Measurements from ENCODE around the gene BCAS1.
"Not testable (repeated sequence)": the region's sequence is repeated elsewhere in the genome, so short reads cannot be mapped to it uniquely, and the experiment has no call there.

Gene BCAS1

DNA sequence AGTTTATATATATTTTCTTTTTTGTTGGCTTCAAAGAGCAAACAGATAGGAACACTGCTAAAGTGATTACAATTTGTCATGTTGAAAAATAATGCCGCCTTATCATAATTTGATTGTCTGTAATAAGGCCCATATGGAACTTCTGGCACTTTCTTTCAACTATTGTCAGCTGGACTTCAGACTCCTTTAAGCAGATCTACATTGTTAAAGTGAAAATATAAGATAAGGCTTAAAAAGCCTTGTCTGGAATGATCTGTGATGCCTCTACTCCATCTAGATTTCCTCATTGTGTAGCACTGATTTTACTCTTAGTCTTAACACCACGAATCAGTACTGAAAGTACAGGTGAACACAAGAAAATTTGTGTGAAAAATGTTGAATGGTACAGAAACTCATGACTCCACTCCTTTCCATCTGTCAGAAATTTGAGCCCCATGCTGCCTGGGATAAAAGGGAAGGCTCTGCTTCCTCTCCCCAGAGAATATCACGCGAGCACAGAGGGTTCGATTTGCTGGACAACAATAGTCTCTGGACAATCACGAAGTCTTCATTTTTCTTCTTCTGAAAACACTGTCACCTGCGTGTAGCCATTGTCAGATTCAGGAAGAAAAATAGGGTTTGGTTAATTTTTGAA, 56.0 kb downstream of the BCAS1 start:
- no peak for DNase-seq

DNA sequence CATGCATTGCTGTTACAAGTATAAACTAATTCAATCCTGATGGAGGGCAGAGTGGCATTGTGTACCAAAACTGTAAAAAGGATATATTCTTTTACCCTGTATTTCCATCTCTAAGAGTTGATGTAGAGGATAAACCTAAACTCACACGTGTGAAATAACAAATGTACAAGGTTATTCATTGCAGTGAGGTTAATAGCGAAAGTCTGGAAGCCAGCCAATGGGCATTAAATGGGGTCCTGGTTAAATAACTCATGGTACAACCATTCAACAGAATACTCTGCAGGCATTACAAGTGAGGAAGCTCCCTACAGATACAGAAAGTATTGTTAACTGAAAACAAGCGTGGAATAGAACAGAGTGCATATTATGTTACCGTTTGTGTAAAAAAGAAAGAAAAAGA, 56.9 kb downstream of the BCAS1 start:
- DNase-seq = no peak

DNA sequence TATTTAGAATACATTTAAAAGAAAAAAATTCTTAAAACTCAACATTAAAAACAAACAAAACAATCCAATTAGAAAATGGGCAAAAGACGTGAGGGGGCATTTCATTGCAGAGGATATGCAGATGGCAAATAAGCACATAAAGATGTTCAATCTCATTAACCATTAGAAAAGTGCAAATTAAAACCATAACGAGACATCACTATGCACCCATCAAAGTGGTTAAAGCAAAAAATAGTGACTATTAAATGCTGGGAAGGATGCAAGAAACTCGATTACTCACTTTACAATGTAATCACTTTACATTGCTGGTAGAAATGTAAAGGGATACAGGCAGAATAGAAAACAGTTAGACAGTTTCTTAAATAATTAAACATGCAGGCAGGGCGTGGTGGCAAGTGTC, 59.0 kb downstream of the BCAS1 start:
- no peak for DNase-seq

- DNase-seq = not testable (repeated sequence)
Measured at GRCh38 chr20:54006216-54006615, 64.2 kb downstream of the BCAS1 start.

DNA sequence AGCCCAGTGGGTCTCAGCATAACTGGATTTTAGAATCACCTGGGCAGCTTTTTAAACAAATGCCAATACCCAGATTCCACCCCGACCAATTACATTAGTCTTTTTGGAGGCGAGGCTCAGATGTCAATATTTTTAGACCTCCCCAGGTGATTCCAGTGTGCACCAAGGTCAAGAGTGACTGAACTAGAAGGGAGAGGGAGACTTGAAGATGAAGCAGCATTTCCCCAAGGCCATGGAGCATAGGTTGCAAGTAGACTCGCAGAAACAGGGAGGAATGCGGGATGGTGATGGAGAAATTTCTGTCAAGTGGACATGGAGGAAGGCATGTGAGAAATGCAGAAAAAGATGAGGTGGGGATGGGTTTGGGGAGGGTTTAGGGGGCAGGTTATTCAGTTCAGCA, 64.9 kb downstream of the BCAS1 start:
- DNase-seq = no peak

DNA sequence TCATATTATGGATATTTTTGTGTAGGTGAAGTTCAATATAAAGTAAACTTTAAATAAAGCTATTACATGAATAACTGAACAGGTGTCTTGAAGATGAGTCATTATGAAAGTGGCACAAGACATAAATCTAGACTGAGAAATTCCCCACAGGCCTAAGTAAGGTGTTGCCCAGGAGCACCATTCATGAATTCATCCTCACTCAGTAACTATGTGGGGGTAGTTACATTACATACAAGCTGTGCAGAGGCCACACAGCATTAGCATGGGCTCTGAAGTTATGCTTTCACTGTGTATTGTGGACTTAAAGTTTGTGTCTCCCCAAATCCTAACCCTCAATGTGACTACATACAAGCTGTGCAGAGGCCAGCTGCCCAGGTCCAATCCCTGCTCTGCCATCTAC, 65.9 kb downstream of the BCAS1 start:
- no peak for DNase-seq

- no peak for DNase-seq
Measured at GRCh38 chr20:54002741-54003140, 67.7 kb downstream of the BCAS1 start.

DNA sequence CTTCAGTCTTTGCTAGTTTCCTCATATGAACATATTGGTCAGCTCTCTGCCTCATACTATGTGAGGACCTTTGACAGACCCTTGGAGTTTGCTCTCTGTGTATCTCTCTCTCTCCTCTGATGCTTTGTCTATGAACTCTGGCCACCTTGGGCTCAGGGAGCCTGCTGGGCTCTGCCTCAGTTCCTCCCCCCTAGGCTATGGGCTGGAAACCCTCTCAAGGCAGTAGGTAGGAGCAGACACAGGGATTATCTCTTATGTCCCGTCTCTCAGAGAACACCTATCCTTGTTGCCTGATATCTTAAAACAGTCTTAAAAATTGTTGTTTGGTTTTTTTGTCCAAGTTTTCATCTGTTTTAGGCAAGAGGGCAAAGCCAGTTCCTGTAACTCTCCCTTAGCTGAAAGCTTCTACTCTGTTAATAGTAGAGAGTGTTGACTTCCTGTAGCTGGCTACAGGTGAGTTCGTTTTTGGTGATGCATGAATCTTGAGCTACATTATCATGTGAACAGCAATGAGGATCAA, 68.3 kb downstream of the BCAS1 start:
- no peak for DNase-seq

GRCh38 chr20:54000914-54001313, 69.5 kb downstream of the BCAS1 start:
- no peak for DNase-seq

GRCh38 chr20:54000262-54000661, 70.1 kb downstream of the BCAS1 start:
- no peak for DNase-seq

DNA sequence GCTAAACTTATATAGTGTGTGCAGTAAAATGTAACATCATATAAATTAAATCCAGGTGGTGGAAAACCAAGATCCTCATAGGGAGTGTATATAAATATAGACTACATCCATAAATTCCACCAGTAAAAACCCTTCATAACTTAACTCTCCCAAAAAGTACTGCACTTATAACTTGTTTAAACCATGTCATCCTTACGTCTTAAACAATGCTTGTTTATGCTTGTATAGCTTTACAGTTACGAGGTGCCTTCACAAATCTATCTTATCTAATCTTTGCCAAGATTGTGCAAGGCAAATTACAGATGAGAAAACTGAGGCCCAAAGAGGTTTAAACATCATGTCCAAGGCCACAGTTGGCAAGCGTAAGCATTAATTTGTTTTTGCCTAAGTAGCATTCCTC, 71.3 kb downstream of the BCAS1 start:
- DNase-seq = no peak

GRCh38 chr20:53996584-53997486, 73.6 kb downstream of the BCAS1 start:
- no peak for DNase-seq

- DNase-seq = no peak
Measured at GRCh38 chr20:53995949-53996348, 74.4 kb downstream of the BCAS1 start.

- no peak for DNase-seq
Measured at GRCh38 chr20:53994088-53994487, 76.3 kb downstream of the BCAS1 start.

DNA sequence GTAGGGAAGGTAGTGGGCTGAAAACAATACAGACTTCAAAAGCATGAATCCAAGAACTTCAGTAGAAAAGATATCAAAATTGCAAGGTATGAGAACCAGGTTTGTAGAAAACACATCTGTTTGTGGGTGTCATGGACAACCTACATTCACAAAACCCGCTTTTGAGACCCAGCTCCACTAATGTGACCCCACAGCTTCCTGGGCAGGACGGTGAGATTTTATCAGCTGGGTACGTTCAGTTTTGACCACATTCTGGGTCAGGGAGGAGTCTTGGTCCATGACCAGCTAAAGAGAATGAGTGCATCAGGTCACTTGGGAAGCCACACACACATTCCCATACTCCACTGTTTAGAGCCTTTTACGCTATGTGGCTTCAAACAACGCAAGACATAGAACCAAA, 77.1 kb downstream of the BCAS1 start:
- no peak for DNase-seq

- DNase-seq = no peak
Measured at GRCh38 chr20:53990768-53991450, 79.5 kb downstream of the BCAS1 start.

- no peak for DNase-seq
Measured at GRCh38 chr20:53990003-53990402, 80.4 kb downstream of the BCAS1 start.

- DNase-seq = no peak
Measured at GRCh38 chr20:53989401-53989800, 81.0 kb downstream of the BCAS1 start.

- DNase-seq = no peak
Measured at GRCh38 chr20:53986037-53986650, 84.2 kb downstream of the BCAS1 start.

GRCh38 chr20:53985150-53985518, 85.3 kb downstream of the BCAS1 start:
- no peak for DNase-seq

DNA sequence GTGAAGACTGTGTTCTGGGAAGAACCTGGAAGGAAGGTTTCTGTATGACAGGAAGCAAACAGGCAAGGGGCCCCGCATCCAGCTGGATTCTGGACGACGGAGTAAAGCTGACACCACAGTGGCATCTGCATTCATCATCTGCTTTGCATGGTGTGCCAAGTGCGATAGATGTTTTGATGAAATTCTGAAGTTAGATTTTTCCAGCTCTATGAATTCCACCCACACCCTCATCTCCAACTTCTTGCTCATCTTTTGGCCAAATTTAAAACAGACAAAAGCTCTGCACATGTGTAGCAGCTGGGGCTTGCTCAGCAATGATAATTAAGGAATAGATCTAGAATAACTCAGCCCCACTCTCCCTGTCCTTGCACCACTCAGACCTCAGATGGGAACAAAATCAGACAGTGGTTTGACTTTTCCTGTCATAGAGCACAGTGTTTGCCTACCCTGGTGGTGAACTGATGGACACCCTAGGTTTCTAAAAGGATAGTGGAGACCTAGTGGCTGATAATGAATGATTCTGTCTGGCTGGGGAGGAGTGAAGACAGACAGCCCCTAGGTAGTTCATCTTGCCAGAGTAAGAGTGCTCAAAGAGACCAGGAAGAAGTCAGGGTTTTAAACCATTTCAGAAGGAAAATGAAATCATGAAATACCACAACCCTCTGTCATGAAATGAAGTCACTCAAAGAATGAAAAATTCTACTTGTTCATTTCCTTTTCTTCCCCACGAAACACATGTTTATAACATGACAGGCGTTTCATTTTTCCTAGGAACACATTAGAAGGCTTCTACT, 85.8 kb downstream of the BCAS1 start:
- DNase-seq = no peak

DNA sequence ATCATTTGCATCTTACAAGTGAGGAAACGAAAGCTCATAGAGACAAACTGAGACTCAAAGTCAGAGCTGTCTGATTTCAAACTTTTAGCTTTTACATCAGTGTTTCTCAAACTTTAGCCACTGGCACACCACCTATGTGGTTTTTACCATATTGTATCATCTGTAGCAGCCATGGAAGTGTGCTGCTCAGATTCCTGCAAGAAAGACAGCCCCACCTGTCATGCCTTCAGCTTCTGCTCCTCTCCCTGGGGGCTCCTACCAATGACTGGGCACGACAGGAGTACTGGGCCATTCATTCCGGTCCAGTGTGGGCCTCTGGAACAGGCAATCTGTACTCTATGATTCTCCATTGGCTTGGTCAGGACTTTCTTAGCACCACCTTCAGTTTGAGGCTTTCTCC, 87.0 kb downstream of the BCAS1 start:
- no peak for DNase-seq
